HepG2 (cell line): ENCODE data around the gene GTF2H4. TPM values are rescaled to one million over a fixed set of nuclear protein-coding genes. Genes with fewer than 3 reads are reported as not detected.

Experiments used
- CCAR2 ChIP-seq: fragments of 200-400 bp; formaldehyde crosslinking; optimal IDR thresholded peaks from 2 replicates; pipeline ENCODE3; 2018; ENCODE audit warnings: low read depth, mild to moderate bottlenecking, low read length, moderate library complexity
- CREB3 ChIP-seq: sonication (generic); formaldehyde crosslinking; IDR thresholded peaks from 2 replicates; pipeline ENCODE4 v1.5.0; 2020; ENCODE audit warnings: missing genetic modification reagents
- EED ChIP-seq: sonication (generic); formaldehyde crosslinking; IDR thresholded peaks from 2 replicates; pipeline ENCODE4 v1.5.0; 2020; ENCODE audit warnings: mild to moderate bottlenecking, missing genetic modification reagents
- ERF ChIP-seq: IDR thresholded peaks from 2 replicates; pipeline ENCODE4 v1.6.1; 2018; ENCODE audit warnings: missing biosample characterization, missing genetic modification reagents
- GABPA ChIP-seq, 2 experiments: IDR thresholded peaks; 2 replicates each; pipeline ENCODE4 v1.6.1; 2011 to 2016; ENCODE audit warnings: low read depth in 2 of 2, low read length in 1 of 2, missing biosample characterization in 1 of 2, missing genetic modification characterization in 1 of 2
- NAIF1 ChIP-seq: sonication (generic); formaldehyde crosslinking; IDR thresholded peaks from 2 replicates; pipeline ENCODE4 v1.5.0; 2020; ENCODE audit warnings: mild to moderate bottlenecking, missing genetic modification reagents, borderline replicate concordance
- NFATC3 ChIP-seq: sonication (generic); formaldehyde crosslinking; IDR thresholded peaks from 2 replicates; pipeline ENCODE4 v1.5.1; 2020; ENCODE audit warnings: mild to moderate bottlenecking, missing genetic modification reagents
- NR2F6 ChIP-seq, 2 experiments: IDR thresholded peaks; 2 replicates each; pipeline ENCODE4 v1.6.1; 2016; ENCODE audit warnings: antibody characterized with exemption in 1 of 2, mild to moderate bottlenecking in 1 of 2
- NR3C1 ChIP-seq: sonication (generic); formaldehyde crosslinking; IDR thresholded peaks from 2 replicates; pipeline ENCODE4 v1.4.0; 2020; ENCODE audit warnings: missing genetic modification reagents
- SAFB2 ChIP-seq: sonication (generic); formaldehyde crosslinking; IDR thresholded peaks from 2 replicates; pipeline ENCODE4 v1.5.1; 2020; ENCODE audit warnings: missing genetic modification reagents, low read depth, mild to moderate bottlenecking, borderline replicate concordance
- ZNF205 ChIP-seq: IDR thresholded peaks from 2 replicates; pipeline ENCODE4 v1.6.1; 2018; ENCODE audit warnings: missing biosample characterization, missing genetic modification reagents
- ZNF275 ChIP-seq: sonication (generic); formaldehyde crosslinking; IDR thresholded peaks from 2 replicates; pipeline ENCODE4 v1.8.0; 2022; ENCODE audit warnings: missing genetic modification reagents, mild to moderate bottlenecking, inconsistent platforms, borderline replicate concordance
- ZNF318 ChIP-seq: sonication (generic); formaldehyde crosslinking; IDR thresholded peaks from 2 replicates; pipeline ENCODE4 v1.4.0; 2020; ENCODE audit warnings: mild to moderate bottlenecking, missing genetic modification reagents
- ZNF335 ChIP-seq: sonication (generic); formaldehyde crosslinking; IDR thresholded peaks from 2 replicates; pipeline ENCODE4 v1.4.0; 2020; ENCODE audit warnings: missing genetic modification reagents
- ZNF446 ChIP-seq: sonication (generic); formaldehyde crosslinking; IDR thresholded peaks from 2 replicates; pipeline ENCODE4 v1.5.0; 2020; ENCODE audit warnings: mild to moderate bottlenecking, missing genetic modification reagents
- ZNF773 ChIP-seq: sonication (generic); formaldehyde crosslinking; IDR thresholded peaks from 2 replicates; pipeline ENCODE4 v1.4.0; 2020; ENCODE audit warnings: missing genetic modification reagents, borderline replicate concordance
- ZNF790 ChIP-seq: sonication (generic); formaldehyde crosslinking; IDR thresholded peaks from 2 replicates; pipeline ENCODE4 v1.8.0; 2022; ENCODE audit warnings: missing genetic modification reagents, mild to moderate bottlenecking, borderline replicate concordance
- ZSCAN22 ChIP-seq: sonication (generic); formaldehyde crosslinking; IDR thresholded peaks from 2 replicates; pipeline ENCODE4 v1.4.0; 2020; ENCODE audit warnings: mild to moderate bottlenecking, missing genetic modification reagents
- polyA plus RNA-seq, 8 experiments: library from polyadenylated mRNA; depleted of rRNA in 3 of 8; stranded (reverse) in 7 of 8; unstranded in 1 of 8; fragments of >200 nt; fragmentation: Illumina TruSeq in 4 of 8; extraction: Trizol in 4 of 8; gene quantifications; 2 replicates each; pipeline versions ENCODE4 v1.2.1 to v1.2.3, GENCODE V29; 2011 to 2016; ENCODE audit warnings: low read depth in 4 of 8, missing spikeins in 1 of 8, mixed read lengths in 1 of 8; ENCODE audit not compliant: insufficient read depth in 1 of 8
- total RNA-seq, 5 experiments: library from RNA; depleted of rRNA; stranded (reverse); fragments of >200 nt; fragmentation: Illumina TruSeq; extraction: Trizol; gene quantifications; 2 replicates each; pipeline ENCODE4 v1.2.3, GENCODE V29; 2016; ENCODE audit warnings: low read depth in 1 of 5

The GTF2H4 gene
- total and polyA plus RNA-seq, 2 of the 13 experiments (the other 11 are each of a cell fraction or from before 2014, with no cell fraction given): 15.9 to 49.3 TPM

- TF ChIP-seq NR3C1 (CRISPR knock-in tag) (no peak), ZNF205 (no peak), ZNF446 (no peak), ZSCAN22 (CRISPR knock-in tag) (0 out of 2 replicates have a peak, but pooled peaks have one; percentile 33), SAFB2 (no peak), ZNF318 (CRISPR knock-in tag) (no peak), CREB3 (CRISPR knock-in tag) (no peak), EED (CRISPR knock-in tag) (peak; percentile 72; the same call in 1 of the 2 replicates), ZNF335 (CRISPR knock-in tag) (no peak), GABPA (IDR thresholded peaks at IDR 0.05; ENCODE audit: low read depth, low read length) (no peak), GABPA (CRISPR knock-in tag; IDR thresholded peaks at IDR 0.05; ENCODE audit: low read depth) (no peak), NAIF1 (CRISPR knock-in tag) (no peak), NR2F6 (IDR thresholded peaks at IDR 0.05) (no peak), NR2F6 (CRISPR knock-in tag; IDR thresholded peaks at IDR 0.05) (no peak), ZNF275 (CRISPR knock-in tag) (no peak), CCAR2 (no peak), ZNF790 (CRISPR knock-in tag) (no peak), ERF (CRISPR knock-in tag) (no peak), NFATC3 (no peak), ZNF773 (no peak)
Measured at GRCh38 chr6:30883685-30884520, 24.1 kb upstream of the GTF2H4 start, which contains the start of gene DDR1 (continued).
